ENCODE measurements around the gene MIPOL1. TPM values are rescaled to one million over a fixed set of nuclear protein-coding genes. Genes with fewer than 3 reads are reported as not detected.

Gene MIPOL1
- total and polyA plus RNA-seq, 2 of the 13 experiments (the other 11 are each of a cell fraction or from before 2014, with no cell fraction given) = 8.6 to 34.2 TPM

GRCh38 chr14:37497422-37497821 lies 299.7 kb downstream of the MIPOL1 start (continued):
- TF ChIP-seq CREM (IDR thresholded peaks at IDR 0.05) (peak; percentile 24; the same call in 1 of the 2 replicates), CREM (CRISPR knock-in tag; IDR thresholded peaks at IDR 0.05) (no peak), SOX6 (IDR thresholded peaks at IDR 0.05) (no peak), SOX6 (CRISPR knock-in tag; IDR thresholded peaks at IDR 0.05) (peak; percentile 53), SMARCC2 (IDR thresholded peaks at IDR 0.05) (no peak), NR2C2 (CRISPR knock-in tag; IDR thresholded peaks at IDR 0.05; ENCODE audit: borderline replicate concordance) (0 out of 2 replicates have a peak, but pooled peaks have one; percentile 40), ZGPAT (CRISPR knock-in tag; IDR thresholded peaks at IDR 0.05) (peak; percentile 38; the same call in 1 of the 2 replicates), ZMAT3 (CRISPR knock-in tag; conservative IDR thresholded peaks at IDR 0.05) (no peak), HNF4A (CRISPR knock-in tag; IDR thresholded peaks at IDR 0.05) (peak; percentile 90), POGZ (CRISPR knock-in tag; IDR thresholded peaks at IDR 0.05) (peak; percentile 99), ZNF331 (CRISPR knock-in tag; IDR thresholded peaks at IDR 0.05) (peak; percentile 70; the same call in 1 of the 2 replicates), AHDC1 (CRISPR knock-in tag; IDR thresholded peaks at IDR 0.05; ENCODE audit: borderline replicate concordance) (peak; percentile 89), ZNF609 (CRISPR knock-in tag; IDR thresholded peaks at IDR 0.05; ENCODE audit: borderline replicate concordance) (peak; percentile 23; the same call in 1 of the 2 replicates), ZBTB33 (CRISPR knock-in tag; IDR thresholded peaks at IDR 0.05) (no peak), ZNF362 (CRISPR knock-in tag; IDR thresholded peaks at IDR 0.05; ENCODE audit: borderline replicate concordance) (no peak)
